ENCODE measurements around the gene DEXI.

GRCh38 chr16:10987361-10988163 lies 45.3 kb upstream of the DEXI start:
- TF ChIP-seq CTCF (IDR thresholded peaks at IDR 0.05) (no peak), POLR2A (IDR thresholded peaks at IDR 0.05) (no peak)

All from body of pancreas (tissue), 4 donors.